SK-N-SH treated with all-trans-retinoic acid at 6 μM for 48 hours (cell line): Measurements from ENCODE around the gene NFYC.

Experiments used
- ATAC-seq: fragments of 200-7000 bp; cut with Tn5 transposase; 3 replicates; pipeline ENCODE4 v1.9.1; 2020; ENCODE audit warnings: mild to moderate bottlenecking, moderate library complexity
- CREB5 ChIP-seq: fragments of 250-450 bp; sonication (Bioruptor Pico); IDR thresholded peaks from 2 replicates; pipeline ENCODE4 v1.5.1; 2020; ENCODE audit warnings: low read depth, mild to moderate bottlenecking, moderate library complexity
- ESRRG ChIP-seq: fragments of 250-450 bp; sonication (Bioruptor Pico); IDR thresholded peaks from 2 replicates; pipeline ENCODE4 v1.6.1; 2021; ENCODE audit warnings: mild to moderate bottlenecking
- GLIS3 ChIP-seq: fragments of 250-450 bp; sonication (Bioruptor Pico); IDR thresholded peaks from 2 replicates; pipeline ENCODE4 v1.5.0; 2020; ENCODE audit warnings: mild to moderate bottlenecking, moderate library complexity
- OSR1 ChIP-seq: fragments of 250-450 bp; sonication (Bioruptor Pico); IDR thresholded peaks from 2 replicates; pipeline ENCODE4 v1.8.0; 2022; ENCODE audit warnings: moderate library complexity, mild to moderate bottlenecking, inconsistent platforms
- PATZ1 ChIP-seq: fragments of 250-450 bp; sonication (Bioruptor Pico); IDR thresholded peaks from 2 replicates; pipeline ENCODE4 v1.8.0; 2020; ENCODE audit warnings: mild to moderate bottlenecking, moderate library complexity, borderline replicate concordance
- PPARA ChIP-seq: fragments of 250-450 bp; sonication (Bioruptor Pico); IDR thresholded peaks from 2 replicates; pipeline ENCODE4 v1.5.0; 2020; ENCODE audit warnings: mild to moderate bottlenecking, borderline replicate concordance
- RARB ChIP-seq: fragments of 250-450 bp; sonication (Bioruptor Pico); IDR thresholded peaks from 2 replicates; pipeline ENCODE4 v1.8.0; 2021; ENCODE audit warnings: mild to moderate bottlenecking, moderate library complexity
- SNAI2 ChIP-seq: fragments of 250-450 bp; sonication (Bioruptor Pico); IDR thresholded peaks from 2 replicates; pipeline ENCODE4 v1.5.0; 2020; ENCODE audit warnings: mild to moderate bottlenecking, moderate library complexity
- TCF4 ChIP-seq: fragments of 250-450 bp; sonication (Bioruptor Pico); IDR thresholded peaks from 2 replicates; pipeline ENCODE4 v1.8.0; 2021; ENCODE audit warnings: mild to moderate bottlenecking, moderate library complexity, borderline replicate concordance
- TOX ChIP-seq: fragments of 250-450 bp; sonication (Bioruptor Pico); IDR thresholded peaks from 2 replicates; pipeline ENCODE4 v1.8.0; 2021; ENCODE audit warnings: mild to moderate bottlenecking, moderate library complexity, borderline replicate concordance
- TSHZ2 ChIP-seq: fragments of 250-450 bp; sonication (Bioruptor Pico); IDR thresholded peaks from 2 replicates; pipeline ENCODE4 v1.5.0; 2020; ENCODE audit warnings: mild to moderate bottlenecking, moderate library complexity
- ZC3H10 ChIP-seq: fragments of 250-450 bp; sonication (Bioruptor Pico); IDR thresholded peaks from 2 replicates; pipeline ENCODE4 v1.5.1; 2021; ENCODE audit warnings: mild to moderate bottlenecking, moderate library complexity
- ZFP3 ChIP-seq: fragments of 250-450 bp; sonication (Bioruptor Pico); IDR thresholded peaks from 2 replicates; pipeline ENCODE4 v1.5.0; 2020; ENCODE audit warnings: mild to moderate bottlenecking, moderate library complexity
- ZFP30 ChIP-seq: fragments of 450-650 bp; formaldehyde crosslinking; IDR thresholded peaks from 2 replicates; pipeline ENCODE4 v1.5.0; 2022; ENCODE audit warnings: mild to moderate bottlenecking, moderate library complexity
- ZNF565 ChIP-seq: fragments of 450-650 bp; formaldehyde crosslinking; conservative IDR thresholded peaks from 2 replicates; pipeline ENCODE4 v1.5.0; 2020; ENCODE audit warnings: low read depth, mild to moderate bottlenecking, moderate library complexity
- ZNF70 ChIP-seq: fragments of 450-650 bp; formaldehyde crosslinking; IDR thresholded peaks from 2 replicates; pipeline ENCODE4 v1.5.0; 2020; ENCODE audit warnings: mild to moderate bottlenecking, moderate library complexity
- ZNF8 ChIP-seq: fragments of 450-650 bp; formaldehyde crosslinking; IDR thresholded peaks from 2 replicates; pipeline ENCODE4 v1.5.0; 2020; ENCODE audit warnings: mild to moderate bottlenecking, moderate library complexity
- TF ChIP-seq, protein P1 (sequence below): fragments of 250-450 bp; sonication (Bioruptor Pico); IDR thresholded peaks from 2 replicates; pipeline ENCODE4 v1.5.1; 2021; ENCODE audit warnings: mild to moderate bottlenecking, moderate library complexity
- TF ChIP-seq, protein P2 (sequence below): fragments of 250-450 bp; sonication (Bioruptor Pico); IDR thresholded peaks from 2 replicates; pipeline ENCODE4 v1.8.0; 2021; ENCODE audit warnings: low read depth, mild to moderate bottlenecking, moderate library complexity, borderline replicate concordance

Gene NFYC

DNA sequence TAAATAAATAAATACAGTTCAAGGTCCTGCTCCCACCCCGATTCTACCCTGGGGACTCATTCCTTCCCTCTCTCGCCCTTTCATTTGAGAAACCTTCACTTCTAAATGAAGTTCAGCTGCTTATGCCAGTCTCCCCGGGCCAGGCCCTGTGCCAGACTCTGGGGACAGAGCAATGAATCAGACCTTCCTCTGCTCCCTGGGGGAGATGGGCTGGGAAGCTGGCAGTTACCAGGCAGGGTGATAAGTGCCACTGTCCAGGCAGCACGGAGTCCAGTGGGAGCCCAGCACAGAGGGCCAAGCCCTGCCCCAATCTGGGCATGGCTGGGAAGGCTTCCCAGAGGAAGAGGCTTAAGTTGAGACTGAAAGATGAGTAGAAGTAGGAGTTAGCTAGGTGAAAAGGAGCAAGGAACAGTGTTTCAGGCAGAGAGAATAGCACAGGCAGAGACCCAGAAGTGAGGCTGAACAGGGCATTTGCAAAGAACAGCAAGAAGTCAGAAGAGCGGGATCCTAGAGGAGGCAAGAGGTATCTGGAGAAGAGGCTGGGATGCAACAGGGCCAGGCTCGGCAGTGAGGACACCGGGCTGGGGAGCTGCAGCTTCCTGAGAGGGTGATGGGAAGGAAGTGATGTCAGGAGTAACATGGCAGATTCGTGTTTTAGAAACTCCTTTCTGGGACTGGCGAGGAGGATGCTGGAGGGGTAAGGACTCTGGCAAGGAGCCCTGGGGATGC, 105.6 kb downstream of the NFYC start:
- peak; percentile 54 for ATAC-seq
- TF ChIP-seq ZNF70 (CRISPR knock-in tag) (peak; percentile 49; the same call in 1 of the 2 replicates), ZC3H10 (CRISPR knock-in tag) (no peak), ZFP3 (CRISPR knock-in tag) (peak; percentile 92), GLIS3 (CRISPR knock-in tag) (no peak), TCF4 (CRISPR knock-in tag) (no peak), PPARA (CRISPR knock-in tag) (no peak), RARB (CRISPR knock-in tag) (no peak)

DNA sequence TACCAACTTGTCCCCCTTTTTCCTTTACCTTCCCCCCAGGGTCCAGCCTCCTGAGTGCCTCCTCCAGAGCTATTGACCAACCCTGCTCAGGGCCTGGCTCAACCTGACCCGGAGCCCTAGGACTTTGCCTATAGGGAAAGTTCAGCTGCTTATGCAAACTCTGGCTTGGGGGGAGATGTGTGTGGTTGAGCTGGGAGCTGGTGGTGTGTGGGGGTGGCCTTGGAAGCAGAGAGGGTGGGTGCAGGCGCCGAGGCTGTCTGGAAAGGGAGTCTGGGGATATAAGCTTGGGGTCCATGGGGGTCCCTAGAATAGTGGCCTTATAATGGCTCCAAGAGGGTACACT, 106.1 kb downstream of the NFYC start:
- ATAC-seq, result no peak

More for the DNA sequence above, 106.1 kb downstream of the NFYC start:
- TF ChIP-seq, protein P1, sequence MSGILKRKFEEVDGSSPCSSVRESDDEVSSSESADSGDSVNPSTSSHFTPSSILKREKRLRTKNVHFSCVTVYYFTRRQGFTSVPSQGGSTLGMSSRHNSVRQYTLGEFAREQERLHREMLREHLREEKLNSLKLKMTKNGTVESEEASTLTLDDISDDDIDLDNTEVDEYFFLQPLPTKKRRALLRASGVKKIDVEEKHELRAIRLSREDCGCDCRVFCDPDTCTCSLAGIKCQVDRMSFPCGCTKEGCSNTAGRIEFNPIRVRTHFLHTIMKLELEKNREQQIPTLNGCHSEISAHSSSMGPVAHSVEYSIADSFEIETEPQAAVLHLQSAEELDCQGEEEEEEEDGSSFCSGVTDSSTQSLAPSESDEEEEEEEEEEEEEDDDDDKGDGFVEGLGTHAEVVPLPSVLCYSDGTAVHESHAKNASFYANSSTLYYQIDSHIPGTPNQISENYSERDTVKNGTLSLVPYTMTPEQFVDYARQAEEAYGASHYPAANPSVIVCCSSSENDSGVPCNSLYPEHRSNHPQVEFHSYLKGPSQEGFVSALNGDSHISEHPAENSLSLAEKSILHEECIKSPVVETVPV, result no peak
- no peak for TF ChIP-seq OSR1 (CRISPR knock-in tag)
- no peak for TF ChIP-seq ZNF565
- no peak for TF ChIP-seq ZNF70 (CRISPR knock-in tag)
- no peak for TF ChIP-seq ZFP3 (CRISPR knock-in tag)
- no peak for TF ChIP-seq ESRRG
- TF ChIP-seq TSHZ2, result no peak
- no peak for TF ChIP-seq ZFP30 (CRISPR knock-in tag)
- no peak for TF ChIP-seq ZC3H10 (CRISPR knock-in tag)
- TF ChIP-seq RARB (CRISPR knock-in tag), result no peak
- no peak for TF ChIP-seq ZNF8
- no peak for TF ChIP-seq CREB5 (CRISPR knock-in tag)
- TF ChIP-seq PATZ1 (CRISPR knock-in tag), result no peak
- TF ChIP-seq TOX (CRISPR knock-in tag), result no peak
- TF ChIP-seq, protein P2, sequence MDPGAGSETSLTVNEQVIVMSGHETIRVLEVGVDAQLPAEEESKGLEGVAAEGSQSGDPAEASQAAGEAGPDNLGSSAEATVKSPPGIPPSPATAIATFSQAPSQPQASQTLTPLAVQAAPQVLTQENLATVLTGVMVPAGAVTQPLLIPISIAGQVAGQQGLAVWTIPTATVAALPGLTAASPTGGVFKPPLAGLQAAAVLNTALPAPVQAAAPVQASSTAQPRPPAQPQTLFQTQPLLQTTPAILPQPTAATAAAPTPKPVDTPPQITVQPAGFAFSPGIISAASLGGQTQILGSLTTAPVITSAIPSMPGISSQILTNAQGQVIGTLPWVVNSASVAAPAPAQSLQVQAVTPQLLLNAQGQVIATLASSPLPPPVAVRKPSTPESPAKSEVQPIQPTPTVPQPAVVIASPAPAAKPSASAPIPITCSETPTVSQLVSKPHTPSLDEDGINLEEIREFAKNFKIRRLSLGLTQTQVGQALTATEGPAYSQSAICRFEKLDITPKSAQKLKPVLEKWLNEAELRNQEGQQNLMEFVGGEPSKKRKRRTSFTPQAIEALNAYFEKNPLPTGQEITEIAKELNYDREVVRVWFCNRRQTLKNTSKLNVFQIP (CRISPR knock-in tag), result no peak
- TF ChIP-seq SNAI2 (CRISPR knock-in tag), result no peak
- TF ChIP-seq PPARA (CRISPR knock-in tag), result no peak
